CMK (cell line): ENCODE results near the gene FAM78B.

Experiments used
- DNase-seq: peaks from one replicate; pipeline ENCODE4 v3.0.0-alpha.2; 2010; ENCODE audit warnings: low read depth

FAM78B gene

GRCh38 chr1:166120281-166120680 lies 46.5 kb downstream of the FAM78B start:
- DNase-seq: no peak

DNA sequence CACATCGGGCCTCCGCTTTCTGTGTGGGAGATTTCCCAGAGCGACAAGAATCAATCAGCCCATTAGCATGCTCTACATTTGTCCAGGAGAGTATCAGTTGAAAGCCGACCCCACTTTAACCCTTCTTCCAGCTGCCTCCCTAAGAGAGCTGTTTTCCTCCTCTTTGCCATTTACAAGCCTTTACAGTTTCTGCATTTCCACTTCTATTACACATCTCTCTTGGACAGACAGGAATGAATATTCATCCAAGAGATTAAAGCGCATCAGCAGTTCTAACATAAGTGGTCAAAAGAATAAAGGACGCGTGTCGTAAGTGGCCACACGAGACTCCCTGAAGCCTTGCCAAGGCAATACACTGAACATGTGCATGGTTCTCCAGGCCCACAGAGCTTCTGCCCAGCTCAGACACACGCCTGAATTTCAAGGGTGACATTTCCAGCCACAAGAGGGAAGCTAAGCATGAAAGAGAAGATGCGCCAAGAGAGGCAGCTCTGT lies 47.3 kb downstream of the FAM78B start:
- no peak for DNase-seq

DNA sequence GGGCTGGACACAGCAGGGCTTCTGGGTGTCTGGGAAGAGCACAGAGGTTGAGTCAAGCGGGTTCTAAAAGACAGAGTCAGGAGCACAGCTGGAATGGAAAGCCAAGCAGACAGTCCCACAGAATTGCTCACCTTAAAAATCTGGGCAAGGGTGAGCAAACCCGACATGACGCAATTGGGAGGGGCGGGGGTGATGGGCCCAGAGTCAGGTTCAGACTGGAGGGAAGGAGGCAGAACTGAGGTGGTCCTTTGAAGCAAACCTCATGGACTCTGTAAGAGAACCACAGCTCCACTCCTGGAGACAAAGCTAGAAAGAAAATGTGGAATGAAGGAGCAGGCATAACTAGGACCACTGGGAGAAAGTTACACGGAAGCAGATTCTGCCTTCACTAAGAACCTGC lies 49.0 kb downstream of the FAM78B start:
- no peak for DNase-seq

DNA sequence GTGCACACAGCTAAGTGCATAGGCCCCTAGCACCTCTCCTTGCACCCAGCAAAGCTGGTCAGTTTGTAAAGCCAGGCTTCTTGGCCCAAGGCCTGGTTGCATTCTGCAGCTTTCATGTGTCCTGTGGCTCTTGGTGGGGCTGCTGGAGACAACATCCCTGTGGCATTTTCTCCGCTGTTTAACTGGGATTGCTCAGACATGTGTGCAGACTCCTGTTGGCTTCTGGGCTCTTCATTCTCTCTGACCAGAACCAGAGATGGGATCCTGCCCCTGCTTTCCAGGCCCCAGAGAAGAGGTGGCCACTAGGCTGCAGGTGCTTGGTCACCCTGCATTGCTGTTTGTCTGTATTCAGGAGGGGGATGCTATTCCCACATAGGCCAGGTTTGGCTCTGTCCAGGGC lies 50.8 kb downstream of the FAM78B start:
- no peak for DNase-seq

- DNase-seq: no peak
Measured at GRCh38 chr1:166114419-166114818, 52.4 kb downstream of the FAM78B start.

DNA sequence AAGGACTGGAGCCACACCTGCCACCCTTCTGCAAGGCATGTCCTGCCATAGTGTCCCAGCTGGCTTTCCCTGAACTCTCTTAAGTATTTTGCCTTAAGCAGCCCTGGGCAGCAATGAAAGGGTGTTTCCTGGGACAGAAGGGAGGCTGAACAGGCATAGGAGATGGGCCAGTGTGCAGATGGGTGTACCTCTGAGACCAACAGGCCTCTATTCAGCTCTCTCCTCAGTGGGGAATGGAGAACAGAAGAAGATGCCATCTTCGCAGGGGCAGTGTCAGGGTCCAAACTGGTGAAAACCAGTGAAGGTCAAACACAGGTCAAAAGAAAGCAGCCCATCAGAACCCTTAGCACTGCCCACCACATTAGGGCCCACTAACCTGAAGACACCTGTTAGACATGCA lies 53.2 kb downstream of the FAM78B start:
- no peak for DNase-seq

GRCh38 chr1:166113031-166113430 lies 53.8 kb downstream of the FAM78B start:
- DNase-seq: no peak

GRCh38 chr1:166112425-166112824 lies 54.4 kb downstream of the FAM78B start:
- DNase-seq: no peak

- DNase-seq: no peak
Measured at GRCh38 chr1:166111430-166111829, 55.4 kb downstream of the FAM78B start.

DNA sequence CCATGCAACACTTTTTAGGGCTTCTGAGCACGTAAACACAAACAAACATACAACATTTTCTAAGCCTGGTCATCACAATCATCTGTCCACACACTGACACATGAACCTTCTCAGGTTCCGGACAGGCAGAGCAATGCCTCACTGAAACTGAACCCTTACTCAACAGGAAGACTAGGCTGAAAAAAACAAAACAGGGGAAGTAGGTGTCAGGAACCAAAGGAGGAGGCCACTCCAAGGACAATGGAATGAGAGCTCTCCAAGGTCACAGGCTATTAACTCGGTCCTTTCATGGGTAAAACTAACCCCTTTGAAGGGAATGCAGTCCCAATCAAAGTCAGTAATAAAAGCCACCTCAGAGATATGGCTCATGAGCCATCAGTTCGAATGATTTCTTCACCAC lies 76.6 kb downstream of the FAM78B start:
- no peak for DNase-seq

GRCh38 chr1:166089804-166090203 lies 77.0 kb downstream of the FAM78B start:
- no peak for DNase-seq

- DNase-seq: no peak
Measured at GRCh38 chr1:166088572-166088955, 78.2 kb downstream of the FAM78B start.

- no peak for DNase-seq
Measured at GRCh38 chr1:166087734-166088571, 78.8 kb downstream of the FAM78B start.

- DNase-seq: no peak
Measured at GRCh38 chr1:166086113-166086883, 80.5 kb downstream of the FAM78B start.

- no peak for DNase-seq
Measured at GRCh38 chr1:166084613-166085012, 82.2 kb downstream of the FAM78B start.

DNA sequence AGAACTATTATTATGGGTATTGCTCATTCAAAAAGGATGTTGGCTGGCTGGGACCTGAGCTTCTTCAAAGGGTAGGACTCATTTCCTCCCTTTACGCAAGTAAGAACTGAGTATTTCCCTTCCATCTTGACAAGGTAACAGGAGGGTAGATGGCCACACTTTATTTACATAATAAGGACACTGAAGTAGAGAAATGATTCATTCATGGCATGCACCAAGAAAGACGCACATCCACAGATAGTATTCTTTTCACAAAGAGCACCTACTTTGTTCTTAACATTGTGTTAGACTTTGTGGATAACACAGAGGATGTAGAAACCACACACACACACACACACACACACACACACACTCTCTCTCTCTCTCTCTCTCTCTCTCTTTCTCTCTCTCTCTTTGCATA lies 82.9 kb downstream of the FAM78B start:
- DNase-seq: no peak

DNA sequence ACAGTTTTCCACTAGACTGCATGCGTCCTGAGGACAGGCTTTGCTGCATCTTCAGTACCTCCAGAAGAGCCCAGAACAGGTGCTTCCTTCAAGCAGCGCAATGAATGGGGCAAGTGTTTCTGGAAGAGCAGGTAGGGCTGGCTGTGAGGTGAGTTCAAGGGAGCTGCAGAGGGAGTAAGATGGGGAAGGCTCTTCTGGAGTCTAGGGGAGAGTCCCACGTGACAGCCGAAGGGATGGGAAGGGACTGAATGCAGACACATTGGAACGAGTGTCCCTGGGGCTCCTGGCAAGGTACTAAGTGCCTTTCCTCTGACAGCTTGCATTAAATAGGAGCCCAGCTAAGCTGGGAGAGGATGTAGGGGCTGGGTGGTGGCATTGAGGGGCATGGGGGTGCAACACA lies 84.2 kb downstream of the FAM78B start:
- no peak for DNase-seq

- DNase-seq: peak; percentile 52
Measured at GRCh38 chr1:166080967-166081870, 85.6 kb downstream of the FAM78B start.

DNA sequence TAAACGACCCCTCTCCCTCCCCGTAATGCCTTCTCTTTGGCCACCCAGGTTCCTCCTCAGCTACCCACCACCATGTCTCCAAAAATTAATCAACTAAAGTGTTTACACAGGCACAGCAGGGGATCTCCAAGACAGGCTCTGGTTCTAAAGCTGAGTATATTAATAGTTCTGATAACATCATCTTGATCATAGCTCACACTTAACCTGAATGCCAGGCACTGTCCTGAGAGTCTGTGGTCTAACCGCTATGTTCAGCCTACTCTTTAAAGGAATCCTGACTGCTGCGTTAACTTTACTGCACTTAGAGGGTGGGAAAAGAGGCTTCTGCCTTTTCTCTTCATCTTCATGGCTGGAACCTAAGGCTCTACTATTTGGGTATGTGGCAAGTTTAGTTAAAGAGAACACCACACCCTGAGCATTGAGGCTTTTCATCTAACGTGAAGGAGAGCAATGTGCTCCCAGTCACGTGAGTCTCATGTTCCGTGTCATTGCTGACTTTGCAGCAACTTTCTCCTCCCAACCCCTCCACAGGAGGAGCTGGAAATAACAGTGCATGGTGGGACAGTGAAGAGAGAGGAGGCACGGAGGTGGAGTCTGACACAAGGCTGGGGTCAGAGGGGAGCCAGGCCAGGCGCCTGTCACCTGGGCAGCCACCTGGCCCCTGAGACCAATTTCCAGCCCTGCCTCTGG lies 86.4 kb downstream of the FAM78B start:
- DNase-seq: peak; percentile 30

GRCh38 chr1:166079276-166079675 lies 87.5 kb downstream of the FAM78B start:
- no peak for DNase-seq

- no peak for DNase-seq
Measured at GRCh38 chr1:166073489-166073888, 93.3 kb downstream of the FAM78B start.

GRCh38 chr1:166069390-166069789 lies 97.4 kb downstream of the FAM78B start:
- DNase-seq: no peak
